Astrocyte (in vitro differentiated cells and primary cell): Measurements from ENCODE around the gene IL9R.

ENCODE experiments used
- EZH2 ChIP-seq: IDR thresholded peaks from 2 replicates; pipeline ENCODE4 v1.6.1; 2012; ENCODE audit warnings: mild to moderate bottlenecking, low read length, inconsistent platforms; ENCODE audit not compliant: insufficient read depth
- TF ChIP-seq, protein P1 (sequence below): IDR thresholded peaks from 2 replicates; pipeline ENCODE4 v1.5.1; 2011; ENCODE audit warnings: low read depth, mild to moderate bottlenecking, inconsistent platforms, low read length, moderate library complexity; ENCODE audit not compliant: insufficient read depth

DNA sequence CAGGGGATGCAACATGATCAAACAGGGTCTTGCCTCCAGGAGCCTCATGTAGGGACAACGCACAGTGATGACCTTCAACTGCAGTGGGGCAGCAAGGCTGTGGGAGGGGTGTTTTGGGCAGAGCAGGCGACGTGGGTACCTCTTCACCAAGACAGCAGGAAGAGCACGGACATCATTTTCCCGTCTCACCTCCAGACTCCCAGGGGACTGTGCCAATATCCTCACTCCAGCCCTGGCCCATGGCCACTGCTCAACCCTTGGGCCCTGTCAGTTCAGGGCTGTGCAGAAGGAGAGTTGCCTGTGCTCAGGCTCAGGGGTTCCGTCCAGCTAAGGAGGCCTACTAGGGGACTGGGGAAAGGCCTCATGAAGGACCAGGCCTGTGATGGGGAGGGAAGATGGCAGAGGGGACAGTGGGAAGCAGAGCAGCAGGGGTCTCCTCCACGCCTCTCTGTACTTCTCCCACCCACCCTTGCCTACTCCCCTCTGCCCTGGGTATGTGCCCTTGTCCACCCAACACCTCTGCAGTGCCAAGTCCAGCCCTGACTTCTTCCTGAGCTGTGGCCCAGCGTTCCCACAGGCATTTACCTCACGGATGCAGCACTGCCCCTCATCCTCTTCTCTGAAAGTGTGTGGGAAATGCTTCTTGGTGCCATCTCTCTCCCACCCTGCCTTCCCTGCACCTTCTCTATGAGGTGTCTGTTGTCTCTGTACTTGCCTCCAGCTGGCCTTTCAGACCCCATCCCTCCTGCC, 1.4 kb downstream of the IL9R start:
- TF ChIP-seq, protein P1, sequence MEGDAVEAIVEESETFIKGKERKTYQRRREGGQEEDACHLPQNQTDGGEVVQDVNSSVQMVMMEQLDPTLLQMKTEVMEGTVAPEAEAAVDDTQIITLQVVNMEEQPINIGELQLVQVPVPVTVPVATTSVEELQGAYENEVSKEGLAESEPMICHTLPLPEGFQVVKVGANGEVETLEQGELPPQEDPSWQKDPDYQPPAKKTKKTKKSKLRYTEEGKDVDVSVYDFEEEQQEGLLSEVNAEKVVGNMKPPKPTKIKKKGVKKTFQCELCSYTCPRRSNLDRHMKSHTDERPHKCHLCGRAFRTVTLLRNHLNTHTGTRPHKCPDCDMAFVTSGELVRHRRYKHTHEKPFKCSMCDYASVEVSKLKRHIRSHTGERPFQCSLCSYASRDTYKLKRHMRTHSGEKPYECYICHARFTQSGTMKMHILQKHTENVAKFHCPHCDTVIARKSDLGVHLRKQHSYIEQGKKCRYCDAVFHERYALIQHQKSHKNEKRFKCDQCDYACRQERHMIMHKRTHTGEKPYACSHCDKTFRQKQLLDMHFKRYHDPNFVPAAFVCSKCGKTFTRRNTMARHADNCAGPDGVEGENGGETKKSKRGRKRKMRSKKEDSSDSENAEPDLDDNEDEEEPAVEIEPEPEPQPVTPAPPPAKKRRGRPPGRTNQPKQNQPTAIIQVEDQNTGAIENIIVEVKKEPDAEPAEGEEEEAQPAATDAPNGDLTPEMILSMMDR = no peak
- no peak for TF ChIP-seq EZH2
